Measurements from ENCODE around the gene TMEM53. TPM values are rescaled to one million over a fixed set of nuclear protein-coding genes. Genes with fewer than 3 reads are reported as not detected.

TMEM53 gene
- total RNA-seq, 6 experiments from 2014 or later = 3.2 to 5.0 (median 4.4) TPM

DNA sequence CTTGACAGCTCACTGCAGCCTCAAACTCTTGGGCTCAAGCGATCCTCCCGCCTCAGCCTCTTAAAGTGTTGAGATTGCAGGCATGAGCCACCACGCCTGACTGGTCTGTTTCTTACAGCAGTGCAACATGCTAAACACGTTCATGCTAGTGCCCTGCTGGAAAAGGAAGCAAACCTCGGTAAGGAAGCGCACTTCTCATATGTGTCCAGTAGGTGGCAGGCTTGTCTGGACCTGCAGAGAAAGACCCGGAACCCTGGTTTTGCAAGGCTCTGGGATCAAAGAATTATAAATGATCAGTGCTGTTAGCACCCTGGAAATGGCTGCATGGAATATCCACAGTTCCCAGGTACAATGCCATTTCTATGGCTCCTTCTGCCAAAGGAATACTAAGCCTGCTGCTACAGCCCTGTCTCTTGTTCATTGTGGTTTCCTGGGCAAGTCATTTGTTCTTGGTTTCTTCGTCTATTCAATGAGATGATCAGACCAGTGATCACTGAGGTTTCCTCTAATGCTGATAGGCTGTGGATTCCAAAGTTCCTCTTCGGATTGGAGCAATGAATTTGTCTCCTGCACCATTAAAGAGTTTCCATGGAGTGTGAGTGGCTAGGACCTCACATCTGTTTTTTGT lies 40.8 kb upstream of the TMEM53 start:
- no peak overlapping the region for H3K4me3 Mint-ChIP-seq
- peak; percentile 63 for DNase-seq
- no peak overlapping the region for H3K27ac Mint-ChIP-seq
- H3K4me1 Mint-ChIP-seq (ENCODE audit: low read depth) = peaks cover 20% of the 10 kb centered on the region
- peaks cover 15% of the 10 kb centered on the region for H3K27me3 Mint-ChIP-seq (ENCODE audit: insufficient read depth)
- H3K36me3 Mint-ChIP-seq (ENCODE audit: low read depth) = no peaks in the 10 kb centered on the region
- no peaks in the 10 kb centered on the region for H3K9me3 Mint-ChIP-seq
- TF ChIP-seq, protein P1, sequence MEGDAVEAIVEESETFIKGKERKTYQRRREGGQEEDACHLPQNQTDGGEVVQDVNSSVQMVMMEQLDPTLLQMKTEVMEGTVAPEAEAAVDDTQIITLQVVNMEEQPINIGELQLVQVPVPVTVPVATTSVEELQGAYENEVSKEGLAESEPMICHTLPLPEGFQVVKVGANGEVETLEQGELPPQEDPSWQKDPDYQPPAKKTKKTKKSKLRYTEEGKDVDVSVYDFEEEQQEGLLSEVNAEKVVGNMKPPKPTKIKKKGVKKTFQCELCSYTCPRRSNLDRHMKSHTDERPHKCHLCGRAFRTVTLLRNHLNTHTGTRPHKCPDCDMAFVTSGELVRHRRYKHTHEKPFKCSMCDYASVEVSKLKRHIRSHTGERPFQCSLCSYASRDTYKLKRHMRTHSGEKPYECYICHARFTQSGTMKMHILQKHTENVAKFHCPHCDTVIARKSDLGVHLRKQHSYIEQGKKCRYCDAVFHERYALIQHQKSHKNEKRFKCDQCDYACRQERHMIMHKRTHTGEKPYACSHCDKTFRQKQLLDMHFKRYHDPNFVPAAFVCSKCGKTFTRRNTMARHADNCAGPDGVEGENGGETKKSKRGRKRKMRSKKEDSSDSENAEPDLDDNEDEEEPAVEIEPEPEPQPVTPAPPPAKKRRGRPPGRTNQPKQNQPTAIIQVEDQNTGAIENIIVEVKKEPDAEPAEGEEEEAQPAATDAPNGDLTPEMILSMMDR (IDR thresholded peaks at IDR 0.05) = peak; percentile 97

DNA sequence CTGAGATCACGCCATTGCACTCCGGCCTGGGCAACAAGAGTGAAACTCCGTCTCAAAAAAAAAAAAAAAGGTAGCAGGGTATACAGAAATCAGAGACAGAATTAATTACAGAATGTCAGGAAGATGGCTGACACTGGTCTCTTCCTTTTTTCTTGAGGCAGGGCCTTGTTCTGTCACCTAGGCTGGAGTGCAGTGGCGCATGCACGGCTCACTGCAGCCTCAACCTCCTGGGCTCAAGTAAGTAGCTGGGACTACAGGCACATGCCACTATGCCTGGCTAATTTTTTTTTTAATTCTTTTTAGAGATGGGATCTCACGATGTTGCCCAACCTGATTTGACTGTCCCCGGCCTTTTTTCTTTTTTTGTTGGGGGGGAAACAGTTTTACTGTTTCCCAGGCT lies 40.3 kb upstream of the TMEM53 start:
- no peak for DNase-seq
- Mint-ChIP-seq H3K27ac (no peak overlapping the region), H3K27me3 (ENCODE audit: insufficient read depth) (peaks cover 14% of the 10 kb centered on the region), H3K4me3 (no peak overlapping the region), H3K36me3 (ENCODE audit: low read depth) (no peaks in the 10 kb centered on the region), H3K4me1 (ENCODE audit: low read depth) (peaks cover 20% of the 10 kb centered on the region), H3K9me3 (no peaks in the 10 kb centered on the region)
- TF ChIP-seq, protein P1 (IDR thresholded peaks at IDR 0.05) = no peak

DNA sequence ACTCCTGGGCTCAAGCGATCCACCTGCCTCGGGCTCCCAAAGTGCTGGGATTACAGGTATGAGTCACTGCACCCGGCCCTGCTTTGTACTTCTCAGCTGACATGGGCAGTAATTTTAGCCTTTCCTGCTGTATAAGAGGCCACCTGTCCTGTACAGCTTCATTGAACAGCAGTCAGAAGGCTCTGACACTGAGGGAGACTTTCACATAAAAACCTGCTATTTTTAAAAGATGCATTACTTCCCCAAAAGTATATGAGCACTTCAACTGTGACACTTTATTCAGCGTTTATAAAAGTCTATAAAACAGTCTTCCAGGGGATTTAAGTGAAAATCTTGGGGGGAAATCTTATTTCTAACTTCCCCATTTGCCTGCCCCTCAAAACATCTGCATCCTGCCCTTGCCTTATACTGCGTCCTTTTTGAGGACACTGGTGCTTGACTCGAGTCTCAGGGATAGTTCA lies 39.1 kb upstream of the TMEM53 start:
- Mint-ChIP-seq H3K4me1 (ENCODE audit: low read depth) (peaks cover 23% of the 10 kb centered on the region), H3K27ac (no peak overlapping the region)

DNA sequence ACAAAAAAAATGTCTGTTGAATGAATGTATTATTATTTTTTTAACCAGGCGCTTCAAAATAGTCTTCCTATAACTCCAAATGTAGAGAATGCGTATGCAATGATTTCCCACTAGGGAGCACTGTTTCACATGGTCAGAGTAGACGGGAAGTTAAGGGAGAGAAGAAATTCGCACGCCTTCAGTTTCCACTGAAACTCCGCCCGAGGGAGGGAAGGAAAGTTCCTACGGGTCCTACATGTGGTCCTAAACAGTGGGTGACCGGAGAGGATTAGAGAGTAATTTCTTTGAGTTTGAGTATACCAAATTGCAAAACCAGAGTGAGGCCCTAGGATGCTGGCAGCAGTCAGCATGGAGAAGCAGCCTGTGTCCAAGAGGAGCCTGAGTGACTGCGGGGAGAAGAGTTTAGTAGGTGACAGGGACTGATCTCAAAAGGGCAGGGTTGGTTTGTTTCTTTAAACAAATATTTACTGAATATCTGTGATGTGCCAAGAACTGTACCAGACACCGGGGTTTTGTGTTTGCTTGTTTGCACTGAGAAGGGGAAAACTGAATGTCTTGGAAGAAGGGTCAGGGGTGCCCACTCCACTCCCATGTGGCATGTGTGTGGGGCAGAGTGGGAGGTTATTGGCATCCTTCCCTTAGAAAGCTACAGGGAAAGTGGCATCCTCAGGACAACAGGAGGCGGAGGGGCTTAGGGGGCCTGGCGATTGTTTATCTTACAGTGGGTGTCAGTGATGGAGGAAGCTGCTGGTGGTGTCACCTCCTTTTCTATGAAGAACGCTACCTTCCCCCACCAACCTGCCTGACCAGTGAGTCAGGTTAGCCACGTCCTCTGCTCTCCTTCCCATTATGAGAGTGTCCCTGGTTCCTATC lies 33.9 kb upstream of the TMEM53 start:
- Mint-ChIP-seq H3K4me3 (peak overlapping the region; percentile 82), H3K4me1 (ENCODE audit: low read depth) (peaks cover 40% of the 10 kb centered on the region), H3K9me3 (no peaks in the 10 kb centered on the region), H3K27ac (peak overlapping the region; percentile 96), H3K27me3 (ENCODE audit: insufficient read depth) (peaks cover 7% of the 10 kb centered on the region), H3K36me3 (ENCODE audit: low read depth) (no peaks in the 10 kb centered on the region)
- DNase-seq = peak; percentile 41
- TF ChIP-seq, protein P1 (IDR thresholded peaks at IDR 0.05) = peak; percentile 78

More for the DNA sequence above, 39.1 kb upstream of the TMEM53 start:
- Mint-ChIP-seq H3K9me3 (no peaks in the 10 kb centered on the region), H3K4me3 (no peak overlapping the region), H3K36me3 (ENCODE audit: low read depth) (no peaks in the 10 kb centered on the region), H3K27me3 (ENCODE audit: insufficient read depth) (peaks cover 14% of the 10 kb centered on the region)
- TF ChIP-seq, protein P1 (IDR thresholded peaks at IDR 0.05) = no peak
- DNase-seq = no peak

DNA sequence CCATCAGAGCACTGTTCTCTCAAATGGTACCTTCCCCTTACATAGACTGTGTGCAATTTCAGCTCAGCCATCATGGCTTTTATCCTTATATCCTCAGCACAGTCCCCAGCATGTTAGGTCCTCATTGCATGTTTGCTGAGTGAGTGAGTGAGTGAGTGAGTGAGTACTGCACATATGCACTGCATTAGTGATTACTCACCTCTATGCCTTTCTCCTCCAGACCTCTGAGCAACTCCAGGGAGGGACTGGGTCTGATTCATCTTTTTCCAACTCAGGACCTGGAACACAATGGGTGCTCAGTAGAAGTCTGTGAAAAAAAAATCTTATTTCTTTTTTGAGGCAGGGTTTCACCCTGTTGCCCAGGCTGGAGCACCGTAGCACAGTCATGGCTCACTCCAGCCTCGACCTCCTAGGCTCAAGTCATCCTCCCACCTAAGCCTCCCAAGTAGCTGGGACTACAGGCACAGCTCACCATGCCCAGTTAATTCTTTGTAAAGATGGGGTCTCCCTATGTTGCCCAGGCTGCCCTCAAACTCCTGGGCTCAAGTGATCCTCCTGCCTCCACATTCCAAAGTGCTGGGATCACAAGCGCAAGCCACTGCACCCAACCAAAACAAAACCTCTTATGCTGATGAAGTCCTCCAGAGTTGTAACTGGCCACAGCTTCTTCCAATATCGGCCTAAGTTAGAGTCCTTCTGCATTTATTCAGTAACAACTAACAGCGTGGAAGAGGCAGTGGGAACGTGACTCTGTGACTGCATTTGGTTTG lies 33.0 kb upstream of the TMEM53 start:
- Mint-ChIP-seq H3K27me3 (ENCODE audit: insufficient read depth) (peaks cover 5% of the 10 kb centered on the region), H3K4me1 (ENCODE audit: low read depth) (peaks cover 40% of the 10 kb centered on the region), H3K4me3 (peak overlapping the region; percentile 82), H3K36me3 (ENCODE audit: low read depth) (no peaks in the 10 kb centered on the region), H3K9me3 (no peaks in the 10 kb centered on the region), H3K27ac (peak overlapping the region; percentile 96)
- TF ChIP-seq, protein P1 (IDR thresholded peaks at IDR 0.05) = no peak
- peak; percentile 96 for DNase-seq
